ENCODE measurements around the gene ALPI. TPM values are rescaled to one million over a fixed set of nuclear protein-coding genes. Genes with fewer than 3 reads are reported as not detected.

ALPI gene
- total RNA-seq, 1 experiment from 2014 or later, result not detected

DNA sequence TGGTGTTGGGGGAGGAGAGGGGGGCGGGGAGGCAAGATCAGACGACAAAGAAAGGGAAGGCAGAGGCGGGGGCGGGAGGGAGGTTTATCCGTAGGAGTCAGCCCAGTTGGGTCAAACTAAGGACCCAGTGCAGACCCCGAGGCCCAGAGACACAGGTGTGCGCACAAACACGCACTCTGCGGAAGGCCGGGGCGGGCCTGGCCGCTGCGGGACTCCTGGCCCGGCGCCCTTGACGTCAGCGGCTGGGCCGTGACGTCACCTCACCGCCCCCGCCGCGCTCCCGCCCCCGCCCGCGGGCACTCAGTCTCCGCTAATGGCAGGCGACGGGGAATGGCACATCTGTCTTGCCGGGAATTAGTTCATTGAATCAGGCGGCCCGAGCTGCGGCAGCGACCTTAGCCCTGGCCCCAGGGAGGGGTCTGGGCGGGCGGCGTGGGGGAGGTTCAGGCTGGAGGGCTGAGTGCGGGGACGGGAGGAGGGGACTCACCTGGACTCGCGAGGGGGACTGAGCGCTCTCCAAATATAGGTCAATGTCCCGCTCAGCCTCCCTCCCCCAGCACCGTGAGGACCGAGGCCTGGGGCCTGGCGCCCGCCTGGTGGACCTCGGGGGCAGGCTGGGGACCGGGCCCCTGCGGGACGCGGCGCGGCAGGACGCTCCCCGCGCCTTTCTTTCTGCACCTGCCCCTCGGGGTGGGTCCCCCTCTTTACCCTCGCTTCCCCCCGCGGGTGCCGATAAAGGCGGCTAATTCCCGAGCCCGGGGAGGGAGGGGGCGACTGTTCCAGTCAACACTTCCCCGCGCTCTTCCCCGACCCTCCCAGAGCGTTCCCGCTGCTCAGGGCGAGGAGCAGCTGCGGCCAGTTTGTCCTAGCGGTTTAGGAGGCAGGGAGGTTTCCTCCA lies 47.2 kb downstream of the ALPI start:
- no peak for TF ChIP-seq EZH2 (IDR thresholded peaks at IDR 0.05; ENCODE audit: low read depth)
- TF ChIP-seq CTCF (conservative IDR thresholded peaks at IDR 0.05), result no peak
- Histone ChIP-seq H4K20me1 (ENCODE audit: insufficient read depth) (no peaks in the 10 kb centered on the region), H3F3A (ENCODE audit: insufficient read depth, low read depth) (no peaks in the 10 kb centered on the region), H2AFZ (no peak overlapping the region), H3K9me3 (ENCODE audit: insufficient read depth, low read depth) (no peaks in the 10 kb centered on the region), H3K4me3 (no peak overlapping the region), H3K9me2 (ENCODE audit: insufficient read depth) (no peaks in the 10 kb centered on the region), H3K36me3 (ENCODE audit: low read depth) (no peaks in the 10 kb centered on the region), H3K4me1 (replicated peaks; ENCODE audit: insufficient read depth) (no peaks in the 10 kb centered on the region), H3K27ac (no peak overlapping the region), H3K27me3 (ENCODE audit: insufficient read depth, low read depth) (peaks cover 59% of the 10 kb centered on the region), H3K4me2 (no peak overlapping the region), H3K79me2 (ENCODE audit: low read depth) (no peaks in the 10 kb centered on the region)
- no TSS peak for BruUV-seq (replicated peaks)
- ChIA-PET POLR2A (ENCODE audit: unreplicated experiment) (no interaction called here), CTCF (no interaction called here)
- intact Hi-C loops (cut with micrococcal nuclease; ENCODE audit: unreplicated experiment), result no loop called here
- peak in 1 of 2 experiments; percentile 39 for DNase-seq

DNA sequence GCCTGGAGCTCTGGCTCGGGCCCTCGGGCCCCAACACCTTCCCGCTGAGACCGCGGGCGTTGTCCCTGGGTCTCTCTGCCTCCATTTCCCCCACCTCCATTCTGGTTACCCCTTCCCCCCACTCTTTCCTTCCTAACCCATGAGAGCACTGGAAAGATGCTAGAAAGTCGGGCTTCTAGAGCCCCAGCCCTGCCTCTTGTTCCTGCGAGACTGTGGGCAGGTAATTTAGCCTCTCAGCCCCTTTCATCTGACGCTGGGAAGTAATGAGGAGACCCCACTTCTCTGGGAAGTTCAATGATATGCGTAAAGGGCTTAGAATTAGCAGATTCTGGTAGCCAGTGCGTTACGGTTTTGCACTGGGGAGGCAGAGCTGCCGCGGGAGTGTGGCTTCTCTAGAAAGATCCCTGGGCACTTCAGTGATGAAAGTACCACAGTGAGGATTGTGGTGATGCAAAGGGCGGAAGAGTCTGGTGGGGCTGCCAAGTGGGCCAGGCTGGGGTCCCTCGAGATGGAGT lies 47.9 kb downstream of the ALPI start:
- Histone ChIP-seq H3K9me2 (ENCODE audit: insufficient read depth) (no peaks in the 10 kb centered on the region), H3K27me3 (ENCODE audit: insufficient read depth, low read depth) (peaks cover 56% of the 10 kb centered on the region), H4K20me1 (ENCODE audit: insufficient read depth) (no peaks in the 10 kb centered on the region), H3K9me3 (ENCODE audit: insufficient read depth, low read depth) (no peaks in the 10 kb centered on the region), H3K27ac (no peak overlapping the region), H3K4me3 (no peak overlapping the region), H3K4me2 (no peak overlapping the region), H3F3A (ENCODE audit: insufficient read depth, low read depth) (no peaks in the 10 kb centered on the region), H2AFZ (no peak overlapping the region), H3K4me1 (replicated peaks; ENCODE audit: insufficient read depth) (no peaks in the 10 kb centered on the region), H3K79me2 (ENCODE audit: low read depth) (no peaks in the 10 kb centered on the region), H3K36me3 (ENCODE audit: low read depth) (no peaks in the 10 kb centered on the region)
- no TSS peak for BruUV-seq (replicated peaks)
- intact Hi-C loops (cut with micrococcal nuclease; ENCODE audit: unreplicated experiment), result no loop called here
- CTCF ChIA-PET, result no interaction called here
- POLR2A ChIA-PET (ENCODE audit: unreplicated experiment), result no interaction called here
- no peak for DNase-seq
- TF ChIP-seq EZH2 (IDR thresholded peaks at IDR 0.05; ENCODE audit: low read depth) (no peak), CTCF (conservative IDR thresholded peaks at IDR 0.05) (no peak)

- no peak for TF ChIP-seq EZH2 (IDR thresholded peaks at IDR 0.05; ENCODE audit: low read depth)
- no peak for TF ChIP-seq CTCF (conservative IDR thresholded peaks at IDR 0.05)
- Histone ChIP-seq H3K36me3 (ENCODE audit: low read depth) (no peaks in the 10 kb centered on the region), H3K4me2 (no peak overlapping the region), H3K9me2 (ENCODE audit: insufficient read depth) (no peaks in the 10 kb centered on the region), H3K4me1 (replicated peaks; ENCODE audit: insufficient read depth) (no peaks in the 10 kb centered on the region), H3K27me3 (ENCODE audit: insufficient read depth, low read depth) (peaks cover 56% of the 10 kb centered on the region), H3F3A (ENCODE audit: insufficient read depth, low read depth) (no peaks in the 10 kb centered on the region), H3K27ac (no peak overlapping the region), H2AFZ (no peak overlapping the region), H3K79me2 (ENCODE audit: low read depth) (no peaks in the 10 kb centered on the region), H3K4me3 (no peak overlapping the region), H4K20me1 (ENCODE audit: insufficient read depth) (no peaks in the 10 kb centered on the region), H3K9me3 (ENCODE audit: insufficient read depth, low read depth) (no peaks in the 10 kb centered on the region)
- intact Hi-C loops (cut with micrococcal nuclease; ENCODE audit: unreplicated experiment), result no loop called here
- ChIA-PET CTCF (no interaction called here), POLR2A (ENCODE audit: unreplicated experiment) (no interaction called here)
- DNase-seq, result no peak
- BruUV-seq (replicated peaks), result no TSS peak
These were observed 48.5 kb downstream of the ALPI start for GRCh38 chr2:232504438-232504837.

Data from PC-9 (cell line).